WTC11 (cell line): ENCODE results near the gene NKX3-2.

Experiments
- AFF4 ChIP-seq: sonication (generic); formaldehyde crosslinking; IDR thresholded peaks from 2 replicates; pipeline ENCODE4 v1.8.1; 2023; ENCODE audit warnings: mild to moderate bottlenecking, missing genetic modification reagents, borderline replicate concordance
- CREM ChIP-seq: sonication (generic); formaldehyde crosslinking; IDR thresholded peaks from 2 replicates; pipeline ENCODE4 v1.8.1; 2022; ENCODE audit warnings: mild to moderate bottlenecking, missing genetic modification reagents, moderate library complexity
- CTCF ChIP-seq: fragments of 200-600 bp; IDR thresholded peaks from 2 replicates; pipeline ENCODE4 v1.8.0; 2022; ENCODE audit warnings: antibody characterized with exemption
- EMX1 ChIP-seq: fragments of 250-450 bp; sonication (Bioruptor Pico); IDR thresholded peaks from 2 replicates; pipeline ENCODE4 v1.8.0; 2021; ENCODE audit warnings: mild to moderate bottlenecking
- ETV6 ChIP-seq: sonication (generic); formaldehyde crosslinking; IDR thresholded peaks from 2 replicates; pipeline ENCODE4 v1.8.1; 2022; ENCODE audit warnings: mild to moderate bottlenecking, missing genetic modification reagents
- FOXK1 ChIP-seq: sonication (generic); formaldehyde crosslinking; IDR thresholded peaks from 2 replicates; pipeline ENCODE4 v1.8.0; 2022; ENCODE audit warnings: mild to moderate bottlenecking, moderate library complexity, missing genetic modification reagents
- KAT7 ChIP-seq: sonication (generic); formaldehyde crosslinking; IDR thresholded peaks from 2 replicates; pipeline ENCODE4 v1.8.1; 2023; ENCODE audit warnings: missing genetic modification reagents, mild to moderate bottlenecking, borderline replicate concordance
- MXD4 ChIP-seq: fragments of 250-450 bp; sonication (Bioruptor Pico); IDR thresholded peaks from 2 replicates; pipeline ENCODE4 v1.8.0; 2021; ENCODE audit warnings: mild to moderate bottlenecking, moderate library complexity, borderline replicate concordance
- NFYB ChIP-seq: sonication (generic); formaldehyde crosslinking; conservative IDR thresholded peaks from 2 replicates; pipeline ENCODE4 v1.8.0; 2022; ENCODE audit warnings: low read depth, missing genetic modification reagents
- PRDM15 ChIP-seq: sonication (generic); formaldehyde crosslinking; IDR thresholded peaks from 2 replicates; pipeline ENCODE4 v1.8.0; 2022; ENCODE audit warnings: missing genetic modification reagents
- TP53 ChIP-seq: sonication (generic); formaldehyde crosslinking; IDR thresholded peaks from 2 replicates; pipeline ENCODE4 v1.8.1; 2023; ENCODE audit warnings: mild to moderate bottlenecking, missing genetic modification reagents

- no peak for TF ChIP-seq CTCF
- TF ChIP-seq TP53: no peak
- TF ChIP-seq CREM: no peak
- no peak for TF ChIP-seq ETV6
- no peak for TF ChIP-seq PRDM15
- TF ChIP-seq AFF4 (CRISPR knock-in tag): no peak
- TF ChIP-seq FOXK1 (CRISPR knock-in tag): no peak
- no peak for TF ChIP-seq NFYB (CRISPR knock-in tag)
- TF ChIP-seq KAT7: no peak
- no peak for TF ChIP-seq EMX1 (CRISPR knock-in tag)
- no peak for TF ChIP-seq MXD4 (CRISPR knock-in tag)
Measured at GRCh38 chr4:13577660-13578059, 33.4 kb upstream of the NKX3-2 start.
